HTERT RPE-1 (cell line): Measurements from ENCODE around the gene CACTIN.

Experiments
- in situ Hi-C: fragments of 300-500 bp; cut with MboI; formaldehyde crosslinking; loops from 4 replicates; pipeline ENCODE4 v1.14.3; 2020; ENCODE audit warnings: low sequenced_read_pairs

CACTIN gene

DNA sequence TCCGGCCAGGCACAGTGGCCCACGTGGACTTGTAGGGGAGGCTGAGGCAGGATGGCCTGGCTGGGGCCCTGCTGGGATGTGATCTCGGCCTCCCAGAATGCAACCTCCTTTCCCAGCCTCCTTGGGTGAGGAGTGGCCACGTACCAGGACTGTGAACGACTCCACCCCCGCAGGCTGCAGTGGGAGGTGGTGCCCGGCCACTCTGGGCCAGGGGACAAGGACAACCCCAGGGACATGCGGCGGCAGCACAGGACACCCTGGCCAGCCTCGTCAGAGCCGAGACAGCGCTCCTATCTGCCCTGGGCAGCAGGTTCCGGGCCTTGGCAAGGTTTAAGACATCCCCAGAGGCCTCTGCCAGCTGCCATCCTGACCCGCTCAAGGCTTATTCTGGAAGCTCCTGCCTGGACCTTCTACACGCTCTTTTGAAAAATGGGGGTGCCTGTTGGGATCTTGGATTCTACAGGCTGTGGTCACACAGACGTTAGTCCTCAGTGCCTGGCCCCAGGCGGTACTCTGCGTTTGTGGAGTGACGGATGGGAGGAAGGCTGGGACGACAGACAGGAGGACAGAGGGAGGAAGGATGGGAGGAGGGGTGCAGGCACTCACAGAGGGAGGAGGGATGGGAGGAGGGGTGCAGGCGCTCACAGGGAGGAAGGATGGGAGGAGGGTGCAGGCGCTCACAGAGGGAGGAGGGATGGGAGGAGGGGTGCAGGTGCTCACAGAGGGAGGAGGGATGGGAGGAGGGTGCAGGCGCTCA is 19.9 kb upstream of the CACTIN start:
- in situ Hi-C loops, result no loop called here

- in situ Hi-C loops, result no loop called here
Measured at GRCh38 chr19:3645726-3646125, 19.1 kb upstream of the CACTIN start.

GRCh38 chr19:3645067-3645396 is 18.4 kb upstream of the CACTIN start:
- in situ Hi-C loops, result no loop called here

DNA sequence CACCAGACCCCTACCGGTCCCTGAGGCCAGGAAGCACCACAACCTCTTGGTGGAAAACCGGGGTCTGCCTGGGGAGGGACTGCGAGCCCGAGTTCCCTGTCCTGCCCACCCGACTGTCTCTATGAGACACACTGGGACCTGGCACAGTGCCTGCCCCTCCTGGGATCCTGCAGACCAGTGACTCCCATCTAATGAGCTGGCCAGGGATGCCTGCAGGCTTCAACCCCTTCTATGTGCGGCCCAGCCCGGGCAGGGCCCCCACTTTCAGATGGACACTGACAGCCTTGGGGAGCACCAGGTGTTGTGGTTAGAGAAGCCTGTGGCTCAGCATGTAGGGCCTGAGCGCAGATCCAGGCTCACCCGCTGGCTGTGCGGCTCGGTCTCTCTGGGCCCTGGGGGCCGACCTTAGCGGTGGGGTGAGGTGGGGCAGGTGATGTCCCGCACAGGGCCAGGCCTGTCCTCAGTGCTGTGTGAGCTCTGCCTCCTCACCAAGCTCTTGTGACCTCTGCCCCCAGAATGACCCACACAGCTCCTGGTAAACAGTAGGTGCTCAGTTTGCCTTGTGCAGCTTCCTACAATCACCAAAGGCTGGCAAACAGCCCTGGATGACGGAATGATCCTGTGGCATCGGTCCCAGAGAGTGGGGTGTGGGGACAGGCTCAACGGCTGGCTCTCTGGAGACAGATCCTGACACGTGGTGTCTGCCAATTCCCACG is 17.9 kb upstream of the CACTIN start:
- in situ Hi-C loops, result no loop called here

GRCh38 chr19:3643674-3644313 is 17.2 kb upstream of the CACTIN start:
- in situ Hi-C loops, result no loop called here

DNA sequence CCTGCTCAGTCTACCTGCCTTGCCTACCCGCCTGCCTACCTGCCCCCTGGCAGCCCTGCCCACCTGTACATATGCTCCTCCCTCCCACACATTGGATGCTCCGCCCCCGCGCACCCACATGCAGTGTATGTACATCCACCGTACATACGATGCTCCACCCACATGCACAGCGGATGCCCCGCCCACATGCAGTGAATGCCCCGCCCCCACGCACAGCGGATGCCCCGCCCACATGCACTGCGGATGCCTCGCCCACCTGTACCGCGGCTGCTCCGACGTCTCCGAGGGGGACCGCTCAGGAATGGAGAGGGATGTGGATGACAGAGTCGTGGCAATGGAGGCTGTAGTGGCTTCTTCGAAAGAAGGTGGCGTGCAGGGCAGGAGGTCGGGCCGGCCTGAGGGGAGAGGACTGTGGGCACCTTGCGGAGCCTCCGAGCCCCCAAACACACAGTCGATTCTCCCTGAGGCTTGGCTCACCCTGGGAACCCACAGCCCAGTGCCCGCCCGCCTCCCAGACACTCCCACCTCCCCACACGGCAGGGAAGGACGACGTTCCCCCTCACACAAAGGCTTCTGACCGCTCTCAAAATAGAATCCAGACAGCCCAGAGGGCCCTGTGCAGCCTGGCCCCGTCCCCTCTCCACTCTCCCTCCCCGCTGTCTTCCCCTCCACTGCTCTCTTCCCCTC is 16.5 kb upstream of the CACTIN start:
- in situ Hi-C loops, result no loop called here

- in situ Hi-C loops, result no loop called here
Measured at GRCh38 chr19:3642296-3642695, 15.7 kb upstream of the CACTIN start.

GRCh38 chr19:3641515-3642269 is 15.1 kb upstream of the CACTIN start:
- in situ Hi-C loops, result no loop called here

- in situ Hi-C loops, result no loop called here
Measured at GRCh38 chr19:3639479-3639878, 12.9 kb upstream of the CACTIN start.

- in situ Hi-C loops, result no loop called here
Measured at GRCh38 chr19:3638208-3639193, 11.9 kb upstream of the CACTIN start.

DNA sequence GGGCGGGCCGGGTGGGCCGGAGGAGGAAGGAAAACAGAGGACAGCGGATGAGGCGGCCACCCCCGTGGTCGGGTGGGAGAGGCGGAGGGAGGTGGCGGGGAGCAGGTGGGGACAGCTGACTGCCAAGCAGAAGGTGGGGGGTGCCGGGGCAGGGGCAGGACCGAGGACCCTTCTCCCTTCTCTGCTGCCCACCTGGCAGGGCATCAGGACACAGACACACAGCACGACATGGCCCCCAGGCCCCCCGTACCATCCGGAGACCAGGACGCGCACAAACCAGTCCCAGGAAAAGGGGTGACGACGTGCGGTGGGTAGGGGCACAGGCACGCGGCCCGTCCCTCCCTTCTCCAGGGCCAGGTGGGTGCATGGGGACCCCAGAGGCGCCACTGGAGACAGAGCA is 11.0 kb upstream of the CACTIN start:
- in situ Hi-C loops, result no loop called here

DNA sequence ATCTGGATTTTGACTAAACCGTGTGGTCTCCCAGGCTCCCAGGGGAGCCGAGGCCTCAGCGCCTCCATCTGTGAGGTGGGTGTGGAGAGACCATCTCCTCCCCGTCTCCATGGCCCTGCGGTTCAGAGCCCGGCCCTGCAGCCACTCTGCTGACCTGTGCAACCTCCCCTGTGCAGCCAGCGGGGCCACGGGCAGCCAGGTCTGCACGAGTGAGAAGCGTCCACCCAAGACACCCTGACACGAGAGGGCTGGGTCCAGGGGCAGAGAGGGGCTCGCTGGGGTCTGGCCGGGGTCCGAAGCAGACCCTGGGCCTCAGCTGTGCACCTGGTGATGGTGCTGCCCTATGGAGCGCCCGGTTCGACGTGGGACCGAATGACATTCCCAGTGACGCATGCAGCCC is 10.4 kb upstream of the CACTIN start:
- in situ Hi-C loops, result no loop called here

- in situ Hi-C loops, result no loop called here
Measured at GRCh38 chr19:3636506-3636905, 9.9 kb upstream of the CACTIN start.

DNA sequence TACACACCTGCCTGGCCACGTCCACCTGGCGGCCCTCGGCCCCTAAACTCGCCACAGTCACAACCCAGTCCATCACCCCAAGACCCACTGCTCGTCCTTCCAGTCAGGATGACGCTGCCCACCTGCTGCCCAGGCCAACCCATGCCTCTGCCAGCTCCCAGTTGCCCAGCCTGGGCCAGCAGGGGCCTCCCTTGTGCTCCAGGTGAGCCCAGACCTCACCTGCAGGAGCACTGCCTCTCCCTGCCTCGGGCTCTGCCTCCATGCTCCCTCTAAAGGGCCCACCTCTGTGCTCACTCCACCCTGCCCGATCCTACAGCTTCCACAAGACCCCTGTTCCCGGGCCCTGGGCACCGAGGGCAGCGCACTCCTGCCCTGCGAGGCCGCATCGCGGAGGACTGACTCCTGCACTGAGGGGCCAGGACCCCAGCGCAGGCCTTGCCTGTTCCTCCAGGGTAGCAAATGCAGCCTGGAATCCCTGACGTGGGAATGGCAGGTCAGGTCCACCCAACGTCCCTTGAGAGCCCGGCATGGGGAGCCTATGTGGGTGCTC is 8.0 kb upstream of the CACTIN start:
- in situ Hi-C loops, result no loop called here

DNA sequence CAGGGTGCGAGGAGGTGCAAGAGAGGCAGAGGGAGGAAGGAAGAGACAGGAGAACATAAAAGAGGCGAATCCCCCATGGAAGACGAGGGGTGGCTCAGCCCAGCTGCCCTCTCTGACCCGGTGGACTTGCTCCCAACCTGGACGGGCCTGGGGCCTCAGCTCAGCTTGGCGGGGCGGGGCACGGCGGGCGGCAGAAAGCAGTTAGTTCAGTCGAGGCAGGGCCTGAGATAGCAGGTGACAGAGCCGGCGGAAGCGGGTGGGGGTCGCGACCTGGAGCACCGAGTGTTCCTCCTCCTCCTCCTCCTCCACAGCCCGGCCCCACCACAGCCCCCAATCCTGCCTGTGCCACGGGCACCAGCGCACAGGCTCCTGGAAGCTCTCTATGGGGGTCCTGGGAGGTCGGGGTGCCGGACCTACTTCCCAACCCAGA is 7.0 kb upstream of the CACTIN start:
- in situ Hi-C loops, result no loop called here

DNA sequence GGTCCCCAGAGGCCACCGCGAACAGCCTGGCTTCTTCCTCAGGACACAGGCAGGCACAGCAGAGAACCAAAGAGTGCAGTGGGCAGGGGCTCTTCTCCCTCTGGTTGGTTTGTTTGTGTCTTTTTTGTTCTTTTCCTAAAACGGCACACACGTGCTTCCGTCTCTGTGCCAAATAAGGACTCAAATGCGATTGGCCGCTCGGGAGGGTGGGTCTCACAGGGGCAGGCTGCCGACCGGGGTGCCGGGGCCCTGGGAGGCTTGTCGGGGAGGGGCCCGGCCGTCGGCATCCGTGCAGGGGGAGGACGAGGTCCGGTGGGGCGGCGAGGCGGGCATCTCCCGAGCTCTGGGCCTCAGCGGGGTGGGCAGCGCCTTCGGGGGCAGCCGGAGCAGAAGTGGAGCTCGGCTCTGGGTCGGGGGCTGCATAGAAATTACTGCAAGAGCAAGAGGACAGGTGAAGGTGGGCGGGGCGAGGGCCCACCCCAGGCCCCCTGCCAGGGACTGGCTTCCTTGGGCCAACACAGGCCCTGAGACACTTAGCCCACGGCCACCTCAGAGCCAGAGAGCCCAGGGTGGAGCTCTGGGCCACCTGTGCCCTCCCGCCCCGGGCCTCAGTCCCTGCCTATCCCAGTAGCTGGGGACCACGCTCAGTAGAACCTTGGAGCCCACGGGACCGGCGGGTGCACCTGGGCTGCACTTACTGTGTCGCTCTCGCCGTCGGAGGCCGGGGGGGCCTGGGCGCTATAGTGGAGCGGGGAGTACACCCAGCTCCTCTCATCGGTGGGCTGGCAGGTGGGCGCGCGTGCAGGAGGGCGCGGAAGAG is 6.4 kb upstream of the CACTIN start:
- in situ Hi-C loops, result no loop called here

DNA sequence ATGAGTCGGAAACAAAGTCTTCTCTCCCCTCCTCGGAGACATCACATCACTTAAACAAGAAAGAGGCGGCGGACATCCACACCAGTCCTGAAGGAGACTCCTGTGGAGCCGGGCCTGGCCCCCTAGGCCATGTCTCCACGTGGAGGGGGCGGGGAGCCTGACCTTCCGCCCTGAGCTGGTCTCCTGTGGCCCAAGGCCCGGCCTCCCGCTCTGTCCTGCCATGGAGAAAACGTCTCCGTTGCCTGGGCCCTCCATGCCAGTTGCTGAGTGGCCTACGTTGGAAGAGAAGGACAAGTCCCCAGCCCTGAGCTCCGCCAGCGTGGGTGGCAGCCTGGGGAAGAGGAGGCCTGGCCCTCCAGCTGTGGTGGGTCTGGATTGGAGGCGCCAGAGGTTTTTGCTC is 5.5 kb upstream of the CACTIN start:
- in situ Hi-C loops, result no loop called here

- in situ Hi-C loops, result no loop called here
Measured at GRCh38 chr19:3631053-3631861, 4.7 kb upstream of the CACTIN start.
